T-helper 17 cell (primary cell): ENCODE data around the gene C15orf61. TPM values are rescaled to one million over a fixed set of nuclear protein-coding genes. Genes with fewer than 3 reads are reported as not detected.

ENCODE experiments used
- ATAC-seq: fragments of 150-1000 bp; cut with Tn5 transposase; 2 replicates; pipeline ENCODE4 v1.10.0; 2021; ENCODE audit warnings: mild to moderate bottlenecking, moderate library complexity
- DNase-seq, 3 donors: peaks; one replicate each; pipeline versions ENCODE4 v3.0.0 to v3.0.0-alpha.2; 2020 to 2021
- H3K9me3 ChIP-seq: one replicate; pipeline ENCODE4 v1.7.0; 2013; ENCODE audit warnings: low read length, mild to moderate bottlenecking; ENCODE audit not compliant: control insufficient read depth, poor library complexity, severe bottlenecking
- H3K27ac Mint-ChIP-seq: one replicate; pipeline ENCODE4 v1.8.0; 2022; ENCODE audit warnings: mild to moderate bottlenecking, moderate library complexity, mixed read lengths
- H3K27me3 Mint-ChIP-seq: one replicate; pipeline ENCODE4 v1.8.0; 2022; ENCODE audit warnings: mixed read lengths
- H3K36me3 Mint-ChIP-seq: one replicate; pipeline ENCODE4 v1.8.0; 2022; ENCODE audit warnings: low read depth, mixed read lengths
- H3K4me1 Mint-ChIP-seq: one replicate; pipeline ENCODE4 v1.8.0; 2022; ENCODE audit warnings: mild to moderate bottlenecking, mixed read lengths
- H3K4me3 Mint-ChIP-seq: one replicate; pipeline ENCODE4 v1.8.0; 2022; ENCODE audit warnings: mild to moderate bottlenecking, moderate library complexity, mixed read lengths
- total RNA-seq, 4 donors: library from RNA in 2 of 4; stranded (reverse) in 2 of 4; gene quantifications; one replicate each; pipeline ENCODE4 v1.2.3 and lab custom pipeline; 2022 to 2026

Gene C15orf61
- 1 to 10 TPM; 7.7 to 8.7 TPM for total RNA-seq
- 10.4 to 15.8 reads per million in 2 donors for total RNA-seq (lab: John Stamatoyannopoulos, UW)

DNA sequence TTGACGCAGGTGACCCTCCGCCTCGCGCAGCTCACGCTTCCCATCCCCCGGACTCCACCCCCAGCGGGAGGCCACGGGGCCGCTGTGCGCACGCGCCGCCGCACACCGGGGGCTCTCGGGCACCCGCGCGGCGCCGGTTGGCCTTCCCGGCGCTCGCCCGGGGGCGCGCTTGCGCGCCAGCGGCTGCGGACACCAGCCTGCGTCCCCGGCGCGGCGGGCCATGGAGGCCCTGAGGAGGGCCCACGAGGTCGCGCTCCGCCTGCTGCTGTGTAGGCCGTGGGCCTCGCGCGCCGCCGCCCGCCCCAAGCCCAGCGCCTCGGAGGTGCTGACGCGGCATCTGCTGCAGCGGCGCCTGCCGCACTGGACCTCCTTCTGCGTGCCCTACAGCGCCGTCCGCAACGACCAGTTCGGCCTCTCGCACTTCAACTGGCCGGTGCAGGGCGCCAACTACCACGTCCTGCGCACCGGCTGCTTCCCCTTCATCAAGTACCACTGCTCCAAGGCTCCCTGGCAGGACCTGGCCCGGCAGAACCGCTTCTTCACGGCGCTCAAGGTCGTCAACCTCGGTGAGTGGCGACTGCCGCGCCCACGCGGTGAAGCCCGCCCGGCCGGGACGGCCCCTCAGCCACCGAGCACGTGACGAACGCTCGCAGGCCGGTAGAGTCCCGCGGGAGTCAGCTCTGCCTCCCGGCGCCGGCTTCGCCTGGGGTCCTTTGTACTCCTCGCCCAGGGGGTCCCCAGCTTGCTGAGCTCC lies at the start of gene C15orf61:
C15orf61 (plus strand) TSS at position 103 of the 754 bp plus-strand sequence; CDS start at position 221, 118 bp downstream.
- peak; percentile 85 for ATAC-seq
- DNase-seq = peak; percentile 76 to 82 (median 81)
- no peaks in the 10 kb centered on the region for H3K9me3 ChIP-seq
- Mint-ChIP-seq H3K27me3 (no peaks in the 10 kb centered on the region), H3K4me3 (peak within 1 kb of the TSS; percentile 95), H3K27ac (peak within 1 kb of the TSS; percentile 93), H3K4me1 (peaks cover 14% of the 10 kb centered on the region), H3K36me3 (no peaks in the 10 kb centered on the region)

DNA sequence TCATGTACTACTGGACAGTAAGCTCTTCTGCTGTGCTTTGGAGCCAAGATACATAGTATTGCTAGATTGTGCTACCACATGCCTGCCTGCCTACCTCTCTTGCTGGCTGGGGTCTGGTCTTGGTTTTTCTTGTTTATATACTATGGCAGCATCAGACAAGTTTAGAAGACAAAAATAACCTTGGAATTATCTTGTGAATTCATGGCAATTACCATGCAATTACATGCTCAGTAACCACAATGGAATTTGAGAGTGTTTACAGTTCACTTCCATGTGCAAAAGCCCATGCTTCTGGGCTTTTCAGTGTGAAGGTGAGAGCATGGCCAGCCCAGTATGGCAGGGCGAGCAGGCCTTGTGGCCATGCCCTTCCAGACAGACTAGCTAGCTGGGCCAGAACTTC lies 48.0 kb upstream of the C15orf61 start:
- Mint-ChIP-seq H3K4me1 (no peaks in the 10 kb centered on the region), H3K27ac (no peak overlapping the region), H3K36me3 (peaks cover 3% of the 10 kb centered on the region), H3K27me3 (peaks cover 10% of the 10 kb centered on the region), H3K4me3 (no peak overlapping the region)
- ATAC-seq = no peak
- DNase-seq = no peak
- no peaks in the 10 kb centered on the region for H3K9me3 ChIP-seq

DNA sequence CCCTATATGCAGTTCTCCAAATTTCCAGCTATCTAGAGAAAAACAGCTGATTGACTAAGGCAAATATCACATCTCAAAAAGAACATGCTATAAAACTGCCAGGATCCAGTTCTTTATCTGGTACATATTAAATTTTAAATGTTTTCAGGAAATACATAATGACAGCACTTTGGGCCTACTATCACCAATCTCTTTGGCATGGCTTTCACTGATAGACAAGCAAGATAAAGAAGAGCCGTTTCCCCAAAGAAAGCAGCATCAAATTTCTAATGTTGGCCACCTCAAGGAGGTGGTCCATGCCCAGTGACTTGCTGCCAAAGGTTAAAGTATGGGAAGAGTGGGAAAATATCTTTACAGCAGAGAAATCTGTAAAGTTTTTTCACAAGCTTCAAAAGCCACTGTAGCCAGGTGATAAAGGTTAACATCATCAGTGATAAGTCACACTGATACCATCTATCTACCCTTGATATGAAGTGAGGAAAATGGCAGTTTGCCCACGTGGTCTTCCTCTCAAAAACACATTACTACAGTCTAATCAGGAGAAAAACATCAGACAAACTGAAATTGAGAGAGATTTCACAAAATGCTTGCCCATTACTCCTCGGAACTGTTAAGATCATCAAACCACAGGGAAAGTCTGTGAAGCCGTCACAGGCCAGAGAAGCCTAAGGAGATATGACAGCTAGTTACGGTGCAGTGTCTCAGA lies 46.4 kb upstream of the C15orf61 start:
- ATAC-seq (no peak), DNase-seq (no peak)
- H3K27me3 Mint-ChIP-seq = peaks cover 10% of the 10 kb centered on the region
- H3K4me1 Mint-ChIP-seq = no peaks in the 10 kb centered on the region
- H3K27ac Mint-ChIP-seq = no peak overlapping the region
- H3K4me3 Mint-ChIP-seq = no peak overlapping the region
- no peaks in the 10 kb centered on the region for H3K9me3 ChIP-seq
- H3K36me3 Mint-ChIP-seq = peaks cover 9% of the 10 kb centered on the region

DNA sequence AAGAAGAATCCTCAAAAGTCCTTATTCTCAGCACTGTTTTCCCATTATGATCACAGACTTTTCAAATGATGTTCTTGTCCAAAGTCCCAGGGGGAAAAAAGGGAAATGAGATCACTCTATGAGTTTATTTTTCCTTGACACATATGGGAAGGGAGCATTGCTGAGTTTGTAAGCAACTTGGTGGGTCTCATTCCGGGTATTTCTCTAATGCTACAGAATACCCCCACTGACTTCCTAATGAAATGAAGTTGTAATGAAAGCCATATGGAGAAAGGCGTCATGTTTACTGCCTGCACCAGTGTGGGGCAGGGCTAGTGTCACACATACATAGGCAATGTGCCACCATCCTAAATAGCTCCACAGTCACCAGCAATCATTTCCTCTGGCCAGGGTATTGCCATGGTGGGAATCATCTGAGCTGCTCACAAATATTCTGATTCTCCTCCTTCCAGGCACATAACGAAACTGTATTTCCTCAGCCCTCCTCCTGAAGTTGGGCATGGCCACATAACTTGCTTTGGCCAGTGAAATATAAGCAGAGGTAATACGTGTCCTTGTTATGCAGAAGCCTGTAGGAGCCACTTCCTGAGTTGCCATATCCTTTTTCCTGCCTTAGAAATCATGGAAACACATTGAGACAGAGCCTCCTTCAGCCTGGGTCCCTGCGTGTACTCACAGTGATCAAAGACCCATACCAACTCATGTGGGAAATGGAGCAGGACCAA lies 41.0 kb upstream of the C15orf61 start:
- Mint-ChIP-seq H3K36me3 (peaks cover 8% of the 10 kb centered on the region), H3K4me3 (no peak overlapping the region), H3K4me1 (no peaks in the 10 kb centered on the region), H3K27ac (no peak overlapping the region), H3K27me3 (no peaks in the 10 kb centered on the region)
- DNase-seq = no peak
- H3K9me3 ChIP-seq = no peaks in the 10 kb centered on the region
- ATAC-seq = no peak

DNA sequence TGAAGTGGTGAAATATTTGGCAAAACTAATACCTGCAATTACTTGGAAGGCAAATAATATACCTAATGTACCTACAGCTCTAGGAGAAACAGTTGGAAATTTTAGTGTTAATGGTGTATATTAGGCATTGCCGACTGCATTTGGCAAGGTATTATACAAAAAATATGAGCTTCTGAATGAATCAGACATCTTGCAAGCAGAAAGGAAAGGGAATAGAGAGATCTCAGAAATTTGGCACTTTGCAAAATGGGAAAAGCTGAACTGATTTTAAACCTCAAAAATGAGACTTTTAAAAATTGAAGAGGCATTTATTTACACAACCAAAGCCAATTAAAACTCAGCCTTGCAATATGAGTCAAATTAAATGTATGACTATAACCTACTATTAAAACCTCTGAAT lies 40.2 kb upstream of the C15orf61 start:
- DNase-seq = no peak
- H3K27ac Mint-ChIP-seq = no peak overlapping the region
- no peak for ATAC-seq
- H3K9me3 ChIP-seq = no peaks in the 10 kb centered on the region
- H3K4me3 Mint-ChIP-seq = no peak overlapping the region
- H3K36me3 Mint-ChIP-seq = peaks cover 8% of the 10 kb centered on the region
- no peaks in the 10 kb centered on the region for H3K4me1 Mint-ChIP-seq
- H3K27me3 Mint-ChIP-seq = no peaks in the 10 kb centered on the region

DNA sequence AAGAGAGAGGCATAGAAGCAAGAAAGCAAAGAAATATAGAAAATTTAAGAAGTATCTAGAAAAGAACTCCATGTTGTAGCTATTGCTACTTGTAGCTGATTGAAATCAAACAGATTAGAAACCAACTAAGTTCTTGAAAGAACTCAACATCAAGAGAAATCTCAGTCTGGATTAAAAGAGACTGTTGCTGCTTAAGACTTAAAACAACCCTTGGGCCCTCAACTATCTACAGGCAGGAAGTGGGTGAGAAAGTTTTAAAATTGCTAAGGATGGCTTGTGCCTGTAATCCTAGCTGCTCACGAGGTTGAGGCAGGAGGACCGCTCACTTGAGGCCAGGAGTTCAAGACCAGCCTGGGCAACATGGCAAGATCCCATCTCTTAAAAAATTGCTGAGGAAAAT lies 39.3 kb upstream of the C15orf61 start:
- H3K4me3 Mint-ChIP-seq = no peak overlapping the region
- DNase-seq = no peak
- no peaks in the 10 kb centered on the region for H3K27me3 Mint-ChIP-seq
- H3K27ac Mint-ChIP-seq = no peak overlapping the region
- no peaks in the 10 kb centered on the region for H3K9me3 ChIP-seq
- H3K36me3 Mint-ChIP-seq = peaks cover 8% of the 10 kb centered on the region
- ATAC-seq = no peak
- no peaks in the 10 kb centered on the region for H3K4me1 Mint-ChIP-seq

DNA sequence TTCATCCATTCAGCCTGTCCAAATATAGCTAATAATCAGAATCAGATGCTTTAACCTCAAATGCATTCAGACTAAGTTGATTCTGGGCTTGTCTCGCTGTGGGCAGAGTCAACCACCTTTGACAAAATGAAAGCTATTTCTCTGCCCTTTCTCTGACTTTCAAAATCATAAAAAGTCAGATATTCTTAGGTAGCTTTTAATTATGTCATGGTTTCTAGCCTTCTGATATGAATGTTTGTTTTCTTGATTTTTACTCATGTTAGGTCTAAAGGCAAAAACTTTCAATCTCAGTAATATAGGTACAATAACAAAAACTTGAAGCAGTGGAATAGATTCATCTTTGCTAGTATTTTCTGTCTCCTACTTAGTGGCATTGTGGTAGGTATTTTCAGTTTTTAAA lies 25.3 kb upstream of the C15orf61 start:
- Mint-ChIP-seq H3K4me3 (no peak overlapping the region), H3K4me1 (peaks cover 3% of the 10 kb centered on the region), H3K27ac (no peak overlapping the region), H3K36me3 (peaks cover 2% of the 10 kb centered on the region), H3K27me3 (no peaks in the 10 kb centered on the region)
- DNase-seq = no peak
- ATAC-seq = no peak
- no peaks in the 10 kb centered on the region for H3K9me3 ChIP-seq

DNA sequence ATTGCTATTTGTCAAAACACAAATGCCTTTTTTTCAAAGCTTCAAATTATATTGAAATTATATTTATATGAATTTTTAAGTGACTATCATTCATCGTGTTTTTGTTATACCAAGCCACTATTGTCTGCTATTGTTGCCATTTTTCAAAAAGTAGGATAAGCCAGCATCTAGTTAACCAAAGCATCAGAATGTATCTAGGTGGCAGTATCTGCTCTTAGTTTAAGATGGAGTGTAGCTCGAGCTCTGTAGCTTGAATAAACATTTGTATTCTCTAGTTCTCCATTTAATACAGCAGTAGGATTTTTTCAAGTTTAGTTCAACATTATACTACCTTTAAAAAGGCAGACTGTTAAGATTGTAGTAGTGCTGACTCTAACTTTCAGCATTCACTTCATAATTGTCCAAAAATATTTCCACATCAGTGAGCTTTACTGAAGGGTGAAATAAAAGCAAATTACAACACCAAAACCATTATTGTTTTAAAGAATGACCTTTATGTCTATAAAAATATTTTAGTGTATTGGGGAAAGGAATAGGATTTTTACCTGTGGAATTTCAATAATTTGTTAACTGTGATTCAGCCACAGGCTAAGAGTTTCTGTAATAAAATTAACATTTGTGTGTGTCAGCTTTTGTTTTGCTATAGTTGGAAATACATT lies 19.6 kb upstream of the C15orf61 start:
- H3K9me3 ChIP-seq = no peaks in the 10 kb centered on the region
- DNase-seq = no peak
- ATAC-seq = no peak
- Mint-ChIP-seq H3K27me3 (no peaks in the 10 kb centered on the region), H3K4me1 (peaks cover 6% of the 10 kb centered on the region), H3K36me3 (peaks cover 3% of the 10 kb centered on the region), H3K27ac (no peak overlapping the region), H3K4me3 (no peak overlapping the region)

DNA sequence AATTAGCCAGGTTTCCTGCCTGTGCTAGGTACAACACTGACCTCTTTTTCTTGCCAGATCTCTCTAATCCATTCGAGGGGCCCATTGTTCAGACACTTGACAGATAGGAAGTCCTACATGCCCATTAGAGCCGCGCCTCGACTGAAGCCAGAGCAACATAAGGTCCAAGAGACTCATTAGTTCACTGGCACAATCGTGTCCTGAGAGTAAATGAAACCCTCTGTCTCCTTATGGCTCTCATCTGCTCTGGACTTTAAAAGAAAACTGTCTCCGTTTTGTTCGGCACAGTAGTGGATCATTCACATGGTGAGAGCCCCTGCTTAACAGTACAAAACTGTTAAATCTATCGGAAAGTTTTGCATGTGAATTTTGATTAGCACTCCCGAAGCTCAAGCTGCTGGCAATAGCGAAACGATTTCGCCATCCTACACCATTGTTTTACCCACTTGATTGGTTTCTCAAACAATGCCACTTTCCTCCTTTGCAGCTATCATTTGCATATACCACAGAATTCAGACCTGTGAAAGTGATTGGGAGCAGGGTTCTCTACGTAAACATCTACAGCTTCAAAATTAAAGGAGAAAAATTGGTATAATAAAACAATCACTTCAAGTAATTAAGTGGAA lies 19.0 kb upstream of the C15orf61 start:
- Mint-ChIP-seq H3K4me1 (peaks cover 5% of the 10 kb centered on the region), H3K27me3 (no peaks in the 10 kb centered on the region), H3K36me3 (peaks cover 3% of the 10 kb centered on the region), H3K27ac (no peak overlapping the region), H3K4me3 (no peak overlapping the region)
- no peaks in the 10 kb centered on the region for H3K9me3 ChIP-seq
- DNase-seq = no peak
- no peak for ATAC-seq

DNA sequence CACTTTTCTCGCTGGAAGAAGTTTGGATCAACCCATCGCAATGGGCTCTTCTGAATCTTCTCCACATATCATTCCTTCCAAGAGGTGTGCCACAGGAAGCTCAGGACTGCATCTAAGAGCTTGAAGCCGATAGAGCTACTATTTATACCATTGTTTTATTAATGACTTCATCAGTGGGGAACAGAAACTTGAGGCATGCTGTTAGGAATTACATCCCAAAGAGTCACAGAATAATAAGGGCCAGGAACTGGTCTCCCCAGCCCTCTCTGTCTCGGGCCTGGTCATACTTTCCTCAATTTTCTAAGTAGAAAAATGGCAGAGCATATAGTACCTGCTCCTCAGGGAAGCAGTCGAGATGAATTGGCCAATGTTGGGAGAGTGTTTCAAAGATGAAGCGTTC lies 16.9 kb upstream of the C15orf61 start:
- H3K27ac Mint-ChIP-seq = no peak overlapping the region
- H3K9me3 ChIP-seq = no peaks in the 10 kb centered on the region
- H3K4me3 Mint-ChIP-seq = no peak overlapping the region
- H3K27me3 Mint-ChIP-seq = no peaks in the 10 kb centered on the region
- peaks cover 3% of the 10 kb centered on the region for H3K36me3 Mint-ChIP-seq
- no peak for DNase-seq
- ATAC-seq = no peak
- H3K4me1 Mint-ChIP-seq = peaks cover 5% of the 10 kb centered on the region

DNA sequence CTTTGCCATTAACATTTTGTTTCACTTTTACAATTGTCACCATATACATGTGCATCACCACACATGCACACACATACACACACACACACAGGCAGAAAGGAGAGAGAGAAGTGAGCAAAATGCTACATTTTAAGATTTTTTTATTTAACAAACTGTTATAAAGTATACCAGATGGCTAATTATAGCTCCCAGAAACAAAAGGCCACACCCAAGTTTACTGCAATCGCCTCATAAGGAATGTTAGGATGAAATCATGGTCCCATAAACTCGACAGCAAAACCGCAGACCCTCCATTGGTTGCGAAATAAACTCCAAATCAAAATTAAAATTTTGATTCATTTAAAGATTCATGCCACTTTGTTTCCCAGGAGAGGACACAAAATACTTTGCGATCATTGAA lies 16.1 kb upstream of the C15orf61 start:
- H3K4me3 Mint-ChIP-seq = no peak overlapping the region
- ATAC-seq (no peak), DNase-seq (no peak)
- H3K36me3 Mint-ChIP-seq = peaks cover 3% of the 10 kb centered on the region
- no peaks in the 10 kb centered on the region for H3K9me3 ChIP-seq
- no peaks in the 10 kb centered on the region for H3K27me3 Mint-ChIP-seq
- peaks cover 5% of the 10 kb centered on the region for H3K4me1 Mint-ChIP-seq
- no peak overlapping the region for H3K27ac Mint-ChIP-seq

DNA sequence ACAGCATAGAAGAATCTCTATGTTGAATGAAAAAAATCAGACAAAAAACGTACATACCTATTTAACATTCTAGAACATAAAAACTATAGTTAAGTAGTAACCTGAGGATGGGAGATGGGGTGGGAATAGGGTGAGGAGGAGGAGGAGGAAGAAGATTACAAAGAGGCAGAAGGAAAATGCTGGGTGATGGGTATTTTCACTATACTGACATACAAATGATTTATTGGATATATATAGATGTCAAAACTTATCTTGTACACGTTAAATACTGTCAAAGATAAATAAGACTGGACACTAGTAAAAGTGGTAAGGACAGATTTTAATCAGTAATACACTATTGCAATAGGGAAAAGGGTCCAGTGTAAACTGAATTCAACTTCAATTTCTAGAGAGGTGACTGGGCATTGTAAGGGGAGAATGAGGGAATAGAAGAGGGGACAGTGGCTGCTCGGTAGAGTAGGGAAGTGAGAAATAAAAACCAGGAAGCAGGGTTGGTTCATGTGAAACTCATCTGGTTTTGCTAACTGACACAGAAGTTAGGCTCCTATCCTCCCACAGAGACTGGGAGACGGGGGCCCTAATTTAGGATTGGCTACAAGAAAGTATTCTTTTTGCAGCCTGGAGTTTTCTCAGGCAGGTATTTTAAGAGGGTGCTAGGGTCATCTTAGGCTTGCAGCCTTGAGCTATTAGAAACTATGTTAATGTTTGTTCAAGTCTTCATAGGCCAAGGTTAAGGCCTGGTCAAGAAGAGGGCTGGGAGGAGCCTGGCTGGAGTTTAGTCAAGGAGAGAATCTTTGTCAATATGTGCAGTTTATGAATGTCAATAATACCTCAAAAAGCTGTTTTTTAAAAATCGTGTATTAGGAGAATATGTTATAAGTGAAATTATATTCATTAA lies 15.0 kb upstream of the C15orf61 start:
- no peak overlapping the region for H3K27ac Mint-ChIP-seq
- peak overlapping the region; percentile 61 for H3K4me3 Mint-ChIP-seq
- no peak for DNase-seq

More for the DNA sequence above, 15.0 kb upstream of the C15orf61 start:
- H3K36me3 Mint-ChIP-seq = peaks cover 3% of the 10 kb centered on the region
- ATAC-seq = no peak
- H3K4me1 Mint-ChIP-seq = peaks cover 5% of the 10 kb centered on the region
- H3K9me3 ChIP-seq = no peaks in the 10 kb centered on the region
- H3K27me3 Mint-ChIP-seq = no peaks in the 10 kb centered on the region
